Hematopoietic multipotent progenitor cell treated with erythropoietin and hydrocortisone succinate and interleukin-3 and kit ligand, for 8 days (in vitro differentiated cells): Measurements from ENCODE around the gene PIP5K1B.
A peak's percentile ranks its signal among the peaks of the same experiment; 100 is the strongest.
"Not testable (repeated sequence)": the region's sequence is repeated elsewhere in the genome, so short reads cannot be mapped to it uniquely, and the experiment has no call there.

Source experiments
- DNase-seq: peaks from one replicate; pipeline ENCODE4 v3.0.0-alpha.2; 2015

PIP5K1B gene

GRCh38 chr9:68967800-68968199 lies 262.8 kb downstream of the PIP5K1B start:
- DNase-seq: no peak

GRCh38 chr9:68969538-68969937 lies 264.5 kb downstream of the PIP5K1B start:
- DNase-seq: no peak

- peak; percentile 73 for DNase-seq
These were observed 265.1 kb downstream of the PIP5K1B start for GRCh38 chr9:68970151-68970550.

GRCh38 chr9:68973619-68974018 lies 268.6 kb downstream of the PIP5K1B start:
- no peak for DNase-seq

GRCh38 chr9:68974431-68974830 lies 269.4 kb downstream of the PIP5K1B start:
- no peak for DNase-seq

- peak; percentile 69 for DNase-seq
These were observed 269.9 kb downstream of the PIP5K1B start for GRCh38 chr9:68974901-68975300.

GRCh38 chr9:68975365-68976043 lies 270.5 kb downstream of the PIP5K1B start:
- peak; percentile 62 for DNase-seq

GRCh38 chr9:68978066-68978465 lies 273.0 kb downstream of the PIP5K1B start:
- peak; percentile 64 for DNase-seq

- no peak for DNase-seq
These were observed 273.5 kb downstream of the PIP5K1B start for GRCh38 chr9:68978501-68978900.

GRCh38 chr9:68979538-68980314 lies 274.7 kb downstream of the PIP5K1B start:
- DNase-seq: no peak

GRCh38 chr9:68980341-68980914 lies 275.4 kb downstream of the PIP5K1B start:
- peak; percentile 56 for DNase-seq

- peak; percentile 52 for DNase-seq
These were observed 276.7 kb downstream of the PIP5K1B start for GRCh38 chr9:68981789-68982188.

GRCh38 chr9:68983008-68983411 lies 278.0 kb downstream of the PIP5K1B start:
- DNase-seq: peak; percentile 99

- DNase-seq: no peak
These were observed 278.7 kb downstream of the PIP5K1B start for GRCh38 chr9:68983522-68984424.

- DNase-seq: not testable (repeated sequence)
These were observed 281.9 kb downstream of the PIP5K1B start for GRCh38 chr9:68986949-68987348.

- no peak for DNase-seq
These were observed 286.4 kb downstream of the PIP5K1B start for GRCh38 chr9:68991457-68991856.

GRCh38 chr9:68995776-68996175 lies 290.7 kb downstream of the PIP5K1B start:
- DNase-seq: no peak

- DNase-seq: no peak
These were observed 291.4 kb downstream of the PIP5K1B start for GRCh38 chr9:68996462-68996861.

- no peak for DNase-seq
These were observed 292.6 kb downstream of the PIP5K1B start for GRCh38 chr9:68997666-68998065.

GRCh38 chr9:68998385-68998784 lies 293.3 kb downstream of the PIP5K1B start:
- peak; percentile 15 for DNase-seq

- DNase-seq: peak; percentile 70
These were observed 293.8 kb downstream of the PIP5K1B start for GRCh38 chr9:68998812-68999211.

GRCh38 chr9:68999393-69000105 lies 294.5 kb downstream of the PIP5K1B start:
- DNase-seq: peak; percentile 95
